ENCODE data around the gene WNT6. TPM values are rescaled to one million over a fixed set of nuclear protein-coding genes. Genes with fewer than 3 reads are reported as not detected.

The WNT6 gene
- under 1 TPM; 0.40 to 0.54 TPM for total RNA-seq
- polyA plus RNA-seq = under 1 TPM; 0.08 to 0.16 TPM
- long read RNA-seq, donor 1 = 0 reads
- long read RNA-seq, donor 2 = 0 reads
- long read RNA-seq, donor 3 = 0 reads
- long read RNA-seq, donor 4 = 0 reads
- long read RNA-seq, donor 5 = 0 reads

GRCh38 chr2:218859556-218859987, at the start of gene WNT6:
WNT6 (plus strand) TSS chr2:218859805; CDS start chr2:218860038, 233 bp downstream.
- WGBS, 2 donors = 0 to 1% methylated on average over 26 to 64 of the region's 64 CpGs
- no peak for DNase-seq
- peaks cover 0 to 9% (median 4%) of the 10 kb centered on the region in 5 donors for H3K4me1 ChIP-seq (ENCODE audit: control insufficient read depth in 5 of 5, insufficient read depth in 5 of 5, low read length in 5 of 5)
- no peak within 1 kb of the TSS for H3K27ac ChIP-seq (ENCODE audit: low read depth in 1 of 2, low read length in 1 of 2)
- no peak within 1 kb of the TSS for H3K4me3 ChIP-seq
- peaks cover 0 to 70% (median 63%) of the 10 kb centered on the region in 3 donors for H3K27me3 ChIP-seq (ENCODE audit: control insufficient read depth in 3 of 3, insufficient read depth in 3 of 3, low read length in 2 of 3)
- no peaks in the 10 kb centered on the region for H3K9me3 ChIP-seq (ENCODE audit: control insufficient read depth in 4 of 4, insufficient read depth in 3 of 4, low read length in 3 of 4)
- no peak for TF ChIP-seq CTCF (IDR thresholded peaks at IDR 0.05; ENCODE audit: control extremely low read depth, extremely low read depth)
- ATAC-seq (ENCODE audit: insufficient read depth, low FRiP score) = no peak
- H3K9ac ChIP-seq (ENCODE audit: insufficient read depth in 1 of 2, low read length in 2 of 2) = no peak within 1 kb of the TSS
- no peaks in the 10 kb centered on the region for H3K36me3 ChIP-seq (ENCODE audit: control insufficient read depth in 4 of 4, insufficient read depth in 4 of 4, low read length in 4 of 4)

GRCh38 chr2:218810256-218810655, 49.3 kb upstream of the WNT6 start:
- DNase-seq (no peak), ATAC-seq (ENCODE audit: insufficient read depth, low FRiP score) (no peak)
- Histone ChIP-seq H3K9ac (ENCODE audit: insufficient read depth in 1 of 2, low read length in 2 of 2) (no peak overlapping the region), H3K4me3 (no peak overlapping the region), H3K4me1 (ENCODE audit: control insufficient read depth in 5 of 5, insufficient read depth in 5 of 5, low read length in 5 of 5) (peaks cover 0 to 10% (median 0%) of the 10 kb centered on the region in 5 donors), H3K36me3 (ENCODE audit: control insufficient read depth in 4 of 4, insufficient read depth in 4 of 4, low read length in 4 of 4) (peaks cover 0 to 24% (median 18%) of the 10 kb centered on the region in 4 donors), H3K27me3 (ENCODE audit: control insufficient read depth in 3 of 3, insufficient read depth in 3 of 3, low read length in 2 of 3) (no peaks in the 10 kb centered on the region), H3K9me3 (ENCODE audit: control insufficient read depth in 4 of 4, insufficient read depth in 3 of 4, low read length in 3 of 4) (no peaks in the 10 kb centered on the region), H3K27ac (ENCODE audit: low read depth in 1 of 2, low read length in 1 of 2) (no peak overlapping the region)
- 66 to 69% methylated on average over 2 of the region's 2 CpGs for WGBS, 2 donors
- TF ChIP-seq CTCF (IDR thresholded peaks at IDR 0.05; ENCODE audit: control extremely low read depth, extremely low read depth) = no peak

- Histone ChIP-seq H3K9me3 (ENCODE audit: control insufficient read depth in 4 of 4, insufficient read depth in 3 of 4, low read length in 3 of 4) (no peaks in the 10 kb centered on the region), H3K9ac (ENCODE audit: insufficient read depth in 1 of 2, low read length in 2 of 2) (no peak overlapping the region), H3K27ac (ENCODE audit: low read depth in 1 of 2, low read length in 1 of 2) (no peak overlapping the region), H3K27me3 (ENCODE audit: control insufficient read depth in 3 of 3, insufficient read depth in 3 of 3, low read length in 2 of 3) (no peaks in the 10 kb centered on the region), H3K4me3 (no peak overlapping the region), H3K36me3 (ENCODE audit: control insufficient read depth in 4 of 4, insufficient read depth in 4 of 4, low read length in 4 of 4) (peaks cover 0 to 29% (median 24%) of the 10 kb centered on the region in 4 donors), H3K4me1 (ENCODE audit: control insufficient read depth in 5 of 5, insufficient read depth in 5 of 5, low read length in 5 of 5) (peaks cover 0 to under 1% (median 0%) of the 10 kb centered on the region in 5 donors)
- no peak for TF ChIP-seq CTCF (IDR thresholded peaks at IDR 0.05; ENCODE audit: control extremely low read depth, extremely low read depth)
- WGBS, 2 donors = 45 to 71% methylated on average over 4 of the region's 4 CpGs
- no peak for ATAC-seq (ENCODE audit: insufficient read depth, low FRiP score)
- DNase-seq = no peak
Observed at GRCh38 chr2:218811382-218811781, 48.2 kb upstream of the WNT6 start.
